GM18526 (cell line): Measurements from ENCODE around the gene GSAP.

ENCODE experiments used
- POLR2A ChIP-seq: IDR thresholded peaks from 3 replicates; pipeline ENCODE4 v1.6.1; 2011; ENCODE audit not compliant: insufficient read length; ENCODE audit errors: extremely low read depth

The GSAP gene

DNA sequence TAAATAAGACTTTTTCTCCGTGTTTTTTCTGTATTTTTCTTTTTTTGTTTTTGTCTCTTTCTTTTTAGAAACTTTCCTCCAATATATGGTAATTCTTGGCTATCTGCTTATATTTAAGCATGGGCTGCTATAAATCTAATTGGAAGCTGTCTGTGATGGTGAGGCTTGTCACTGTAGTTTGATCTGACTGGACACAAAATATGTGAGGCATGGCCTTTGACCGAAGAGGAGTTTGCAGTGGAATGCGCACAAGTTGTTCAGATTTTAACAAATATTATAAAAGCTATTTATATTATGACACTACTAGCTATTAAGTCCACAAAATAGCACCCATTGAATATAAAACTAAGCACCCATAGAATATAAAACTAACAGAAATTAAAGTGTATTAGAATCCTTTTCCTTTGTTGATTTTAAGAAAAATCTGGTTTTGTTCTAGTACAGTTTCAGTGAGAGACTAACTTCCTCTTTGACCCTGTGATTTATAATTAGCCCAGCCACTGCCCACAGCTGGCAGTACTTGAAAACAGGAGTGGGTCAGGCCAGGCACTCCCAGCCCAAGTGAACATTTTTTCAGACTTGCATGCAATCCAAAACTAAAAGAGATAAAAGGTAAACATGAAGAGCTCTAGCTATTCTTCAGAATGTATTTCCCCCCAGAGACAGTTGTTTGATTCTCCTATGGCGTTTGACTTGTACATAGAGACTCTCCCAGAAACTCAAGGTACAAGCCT, 146.6 kb downstream of the GSAP start:
- no peak for TF ChIP-seq POLR2A

GRCh38 chr7:77266291-77266794, 149.8 kb downstream of the GSAP start:
- no peak for TF ChIP-seq POLR2A

- TF ChIP-seq POLR2A = no peak
Observed at GRCh38 chr7:77265666-77266065, 150.5 kb downstream of the GSAP start.

GRCh38 chr7:77262316-77262715, 153.8 kb downstream of the GSAP start:
- no peak for TF ChIP-seq POLR2A
